ENCODE data around the gene ANKRD2. TPM values are rescaled to one million over a fixed set of nuclear protein-coding genes. Genes with fewer than 3 reads are reported as not detected.

Gene ANKRD2
- total RNA-seq, 4 donors from 2014 or later: 0.54 TPM; not detected in 3

DNA sequence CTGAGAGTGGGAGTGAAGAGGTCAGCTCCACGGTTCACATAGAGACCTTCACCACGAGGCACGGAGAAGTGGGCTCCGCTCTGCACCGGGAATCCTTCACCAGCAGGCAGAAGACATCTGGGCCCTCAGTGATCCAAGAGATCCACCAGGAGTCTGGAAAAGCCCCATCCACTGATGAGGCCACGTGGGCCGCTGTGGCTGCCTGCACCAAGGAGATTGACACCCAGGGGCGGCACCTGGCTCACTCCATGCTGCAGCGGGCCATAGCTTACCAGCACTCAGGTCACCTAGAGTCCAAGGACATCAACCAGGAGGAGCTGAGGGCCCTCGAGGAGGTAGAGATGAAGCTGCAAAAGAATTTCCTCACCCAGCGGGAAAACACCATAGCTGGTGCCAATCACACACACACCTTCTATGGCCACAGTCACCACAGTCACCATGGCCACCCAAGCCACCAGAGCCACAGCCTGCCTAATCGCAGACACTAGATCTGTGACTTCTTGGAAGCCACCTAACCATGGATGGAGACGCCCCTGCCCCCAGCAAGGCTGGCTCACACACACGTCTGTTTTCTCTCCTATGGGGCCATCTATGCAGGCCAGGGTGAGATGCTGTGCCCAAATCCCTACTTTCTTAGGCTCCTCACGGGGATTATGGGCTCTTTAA is 17.6 kb downstream of the ANKRD2 start:
- Histone ChIP-seq H3K36me3 (no peaks in the 10 kb centered on the region), H3K27me3 (no peaks in the 10 kb centered on the region), H3K4me1 (peaks cover 0 to 22% (median 10%) of the 10 kb centered on the region in 3 donors), H3K9me3 (no peaks in the 10 kb centered on the region), H3K4me3 (no peak overlapping the region), H3K27ac (no peak overlapping the region)
- WGBS, 2 donors (ENCODE audit: low coverage in 1 of 2): 80% methylated on average over 1 to 2 of the region's 15 CpGs
- no peak for ATAC-seq
- TF ChIP-seq, protein P1, sequence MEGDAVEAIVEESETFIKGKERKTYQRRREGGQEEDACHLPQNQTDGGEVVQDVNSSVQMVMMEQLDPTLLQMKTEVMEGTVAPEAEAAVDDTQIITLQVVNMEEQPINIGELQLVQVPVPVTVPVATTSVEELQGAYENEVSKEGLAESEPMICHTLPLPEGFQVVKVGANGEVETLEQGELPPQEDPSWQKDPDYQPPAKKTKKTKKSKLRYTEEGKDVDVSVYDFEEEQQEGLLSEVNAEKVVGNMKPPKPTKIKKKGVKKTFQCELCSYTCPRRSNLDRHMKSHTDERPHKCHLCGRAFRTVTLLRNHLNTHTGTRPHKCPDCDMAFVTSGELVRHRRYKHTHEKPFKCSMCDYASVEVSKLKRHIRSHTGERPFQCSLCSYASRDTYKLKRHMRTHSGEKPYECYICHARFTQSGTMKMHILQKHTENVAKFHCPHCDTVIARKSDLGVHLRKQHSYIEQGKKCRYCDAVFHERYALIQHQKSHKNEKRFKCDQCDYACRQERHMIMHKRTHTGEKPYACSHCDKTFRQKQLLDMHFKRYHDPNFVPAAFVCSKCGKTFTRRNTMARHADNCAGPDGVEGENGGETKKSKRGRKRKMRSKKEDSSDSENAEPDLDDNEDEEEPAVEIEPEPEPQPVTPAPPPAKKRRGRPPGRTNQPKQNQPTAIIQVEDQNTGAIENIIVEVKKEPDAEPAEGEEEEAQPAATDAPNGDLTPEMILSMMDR (IDR thresholded peaks at IDR 0.05): no peak
- TF ChIP-seq EP300 (IDR thresholded peaks at IDR 0.05) (no peak), POLR2AphosphoS5 (IDR thresholded peaks at IDR 0.05) (no peak), POLR2A (IDR thresholded peaks at IDR 0.05) (no peak)

DNA sequence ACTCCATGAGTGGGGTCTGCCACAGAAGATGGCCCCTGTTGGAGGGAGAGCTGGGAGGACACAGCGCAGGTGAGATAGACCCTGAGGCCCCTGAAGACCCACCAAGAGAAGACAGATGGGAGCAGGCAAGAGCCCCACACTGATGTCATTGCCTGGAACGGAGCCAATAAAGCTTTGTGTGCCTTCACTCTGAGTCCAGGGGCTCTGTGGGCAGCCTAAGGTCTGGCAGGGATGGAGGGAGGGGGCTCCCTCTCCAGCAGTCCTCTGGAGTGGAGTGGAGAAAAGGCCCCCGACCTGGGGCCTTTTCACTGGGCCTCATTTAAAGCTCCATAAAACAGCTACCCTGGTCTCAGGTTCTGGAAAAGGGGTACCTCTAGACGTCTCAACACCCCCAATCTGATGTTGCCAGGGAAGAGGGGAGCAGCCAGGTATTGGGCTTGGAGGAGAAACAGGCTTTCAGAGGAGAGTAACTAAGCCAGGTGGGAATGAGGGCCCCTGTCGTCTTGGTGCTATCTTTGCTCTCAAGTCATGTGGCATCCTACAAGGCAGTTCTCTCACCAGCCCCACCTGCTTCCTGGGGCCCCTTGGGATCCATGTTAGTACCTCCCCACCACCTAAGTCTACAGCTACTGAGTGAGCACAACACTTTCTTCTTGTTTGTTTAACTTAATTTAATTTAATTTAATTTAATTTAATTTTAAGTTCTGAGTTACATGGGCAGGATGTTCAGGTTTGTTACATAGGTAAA is 18.3 kb downstream of the ANKRD2 start:
- peaks cover 0 to 29% (median 17%) of the 10 kb centered on the region in 3 donors for H3K4me1 ChIP-seq
- WGBS, 2 donors (ENCODE audit: low coverage in 1 of 2): 53 to 80% methylated on average over 2 to 4 of the region's 5 CpGs

DNA sequence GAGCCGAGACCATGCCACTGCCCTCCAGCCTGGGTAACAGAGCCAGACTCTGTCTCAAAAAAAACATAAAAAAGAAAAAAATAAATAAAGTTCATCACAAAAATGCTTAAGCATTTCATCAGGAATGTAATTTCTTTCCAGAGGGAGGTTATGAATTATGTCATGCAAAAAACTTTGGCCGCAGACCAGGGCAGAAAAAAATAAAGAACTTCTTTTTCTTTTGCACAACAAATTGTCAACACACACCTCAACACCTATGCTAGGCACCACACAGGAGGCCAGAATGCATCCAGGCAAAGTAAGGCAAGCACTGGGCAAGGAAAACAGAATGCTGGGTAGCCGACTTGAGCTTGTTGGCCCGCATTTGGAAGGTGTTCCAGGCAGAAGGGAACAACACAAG is 20.8 kb downstream of the ANKRD2 start:
- H3K36me3 ChIP-seq: no peaks in the 10 kb centered on the region
- WGBS, 2 donors (ENCODE audit: low coverage in 1 of 2): 25 to 55% methylated on average over 2 to 4 of the region's 4 CpGs
- peaks cover 3 to 48% (median 29%) of the 10 kb centered on the region in 3 donors for H3K4me1 ChIP-seq
- ATAC-seq: no peak
- no peak for TF ChIP-seq POLR2A (IDR thresholded peaks at IDR 0.05)
- TF ChIP-seq POLR2AphosphoS5 (IDR thresholded peaks at IDR 0.05): peak; percentile 45
- TF ChIP-seq, protein P1 (IDR thresholded peaks at IDR 0.05): no peak
- no peak for TF ChIP-seq EP300 (IDR thresholded peaks at IDR 0.05)
- H3K27me3 ChIP-seq: no peaks in the 10 kb centered on the region
- peak overlapping the region in 3 of 4 donors; percentile 64 to 91 (median 76) for H3K27ac ChIP-seq
- no peak overlapping the region for H3K4me3 ChIP-seq
- H3K9me3 ChIP-seq: no peaks in the 10 kb centered on the region

More for the DNA sequence above, 18.3 kb downstream of the ANKRD2 start:
- Histone ChIP-seq H3K9me3 (no peaks in the 10 kb centered on the region), H3K27me3 (no peaks in the 10 kb centered on the region), H3K36me3 (no peaks in the 10 kb centered on the region), H3K27ac (no peak overlapping the region), H3K4me3 (no peak overlapping the region)
- TF ChIP-seq POLR2A (IDR thresholded peaks at IDR 0.05) (no peak), EP300 (IDR thresholded peaks at IDR 0.05) (no peak), POLR2AphosphoS5 (IDR thresholded peaks at IDR 0.05) (no peak)
- TF ChIP-seq, protein P1 (IDR thresholded peaks at IDR 0.05): no peak
- no peak for ATAC-seq

DNA sequence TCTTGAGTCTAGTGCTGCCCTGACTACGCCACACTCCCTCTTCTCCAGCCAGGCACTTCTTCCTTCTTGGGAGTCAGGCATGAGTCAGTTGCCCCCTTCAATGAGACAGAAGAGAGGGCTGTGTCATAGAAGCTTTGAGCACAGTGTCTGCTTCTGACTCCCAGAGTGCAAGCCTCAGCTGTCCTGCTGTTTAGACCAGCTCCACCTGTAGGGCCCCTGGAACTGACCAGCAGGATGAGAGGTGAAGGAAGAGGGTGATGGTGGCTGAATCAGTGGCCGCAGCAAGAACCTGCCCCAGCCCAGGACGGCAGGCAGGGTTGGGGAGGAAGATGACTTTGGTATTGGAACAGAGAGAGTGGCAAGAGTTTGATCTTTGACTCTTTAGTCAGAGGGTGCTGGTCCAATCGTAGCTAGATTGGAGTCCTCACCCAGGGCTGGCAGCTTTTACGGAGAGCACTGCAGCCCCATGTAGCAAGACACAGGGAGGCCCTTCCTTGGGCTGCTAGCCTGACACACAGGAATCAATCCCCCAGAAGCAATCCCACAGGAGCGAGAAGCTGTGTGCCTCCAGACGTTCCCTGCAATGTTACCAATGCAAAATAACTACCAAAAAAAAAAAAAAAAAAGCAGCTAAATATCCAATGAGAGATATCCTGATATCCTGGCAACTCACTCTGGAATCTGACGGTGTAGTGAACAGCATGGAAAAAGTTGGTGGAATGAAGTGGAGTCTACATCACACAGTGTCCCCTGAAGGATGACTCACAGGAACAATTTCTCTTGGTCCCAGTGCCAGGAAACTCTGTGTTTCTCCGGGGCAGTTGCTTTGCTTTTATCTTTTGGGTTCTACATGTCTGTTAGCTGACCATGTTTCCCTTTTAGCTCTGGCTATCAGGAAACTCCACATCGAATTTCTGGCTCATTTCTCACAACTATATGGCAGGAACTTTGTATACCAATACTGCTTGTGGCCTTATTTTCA is 23.8 kb downstream of the ANKRD2 start:
- WGBS, 2 donors (ENCODE audit: low coverage in 1 of 2): 13 to 18% methylated on average over 6 of the region's 10 CpGs
- Histone ChIP-seq H3K27ac (peak overlapping the region; percentile 88 to 94 (median 90)), H3K4me3 (no peak overlapping the region), H3K27me3 (no peaks in the 10 kb centered on the region), H3K9me3 (no peaks in the 10 kb centered on the region), H3K36me3 (no peaks in the 10 kb centered on the region), H3K4me1 (peaks cover 3 to 48% (median 29%) of the 10 kb centered on the region in 3 donors)
- TF ChIP-seq POLR2AphosphoS5 (IDR thresholded peaks at IDR 0.05) (peak; percentile 93), POLR2A (IDR thresholded peaks at IDR 0.05) (peak in 1 of 2 donors; percentile 13), EP300 (IDR thresholded peaks at IDR 0.05) (no peak)
- peak; percentile 96 for ATAC-seq
